ENCODE measurements around the gene MT4. TPM values are rescaled to one million over a fixed set of nuclear protein-coding genes. Genes with fewer than 3 reads are reported as not detected.

MT4 gene
- total RNA-seq, 1 experiment from 2014 or later, result not detected

DNA sequence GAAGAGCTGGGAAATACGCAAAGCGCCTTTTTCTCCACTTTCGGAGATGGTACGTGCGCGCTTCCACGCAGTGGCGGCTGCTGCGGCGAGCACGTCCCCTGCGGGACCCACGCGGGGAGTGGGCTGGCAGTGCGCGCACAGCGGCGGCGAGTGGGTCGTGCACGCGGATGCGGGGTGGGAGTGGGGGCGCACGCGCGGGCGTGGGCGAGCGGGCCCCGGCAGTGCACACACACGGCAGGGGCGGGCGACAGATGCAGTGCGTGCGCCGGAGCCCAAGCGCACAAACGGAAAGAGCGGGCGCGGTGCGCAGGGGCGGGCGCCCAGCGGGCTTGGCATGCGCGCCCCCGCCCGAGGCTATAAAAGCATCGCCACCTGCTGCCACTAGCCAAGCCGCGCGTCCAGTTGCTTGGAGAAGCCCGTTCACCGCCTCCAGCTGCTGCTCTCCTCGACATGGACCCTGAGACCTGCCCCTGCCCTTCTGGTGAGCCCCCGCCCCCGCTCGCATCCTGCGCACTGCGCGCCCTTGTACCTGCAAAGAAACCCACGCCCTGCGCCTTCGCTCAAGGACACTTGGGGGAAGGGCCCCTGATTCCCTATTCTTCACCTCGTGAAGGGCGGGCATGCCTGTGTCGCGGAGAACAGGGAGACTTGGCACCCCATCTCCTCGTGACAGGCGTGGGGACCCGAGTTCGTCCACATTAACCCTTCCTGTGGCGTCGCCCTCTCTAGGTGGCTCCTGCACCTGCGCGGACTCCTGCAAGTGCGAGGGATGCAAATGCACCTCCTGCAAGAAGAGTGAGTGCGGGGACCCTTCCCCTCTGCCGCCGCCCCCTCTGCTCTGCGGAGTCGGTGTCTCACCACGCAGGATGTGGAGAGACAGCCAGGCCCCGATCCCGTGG is 24.5 kb downstream of the MT4 start, which contains the start of gene MT3:
MT3 (plus strand) TSS at position 388 of the 899 bp plus-strand sequence; CDS start at position 451, 63 bp downstream.
- POLR2A ChIA-PET, result no interaction called here

DNA sequence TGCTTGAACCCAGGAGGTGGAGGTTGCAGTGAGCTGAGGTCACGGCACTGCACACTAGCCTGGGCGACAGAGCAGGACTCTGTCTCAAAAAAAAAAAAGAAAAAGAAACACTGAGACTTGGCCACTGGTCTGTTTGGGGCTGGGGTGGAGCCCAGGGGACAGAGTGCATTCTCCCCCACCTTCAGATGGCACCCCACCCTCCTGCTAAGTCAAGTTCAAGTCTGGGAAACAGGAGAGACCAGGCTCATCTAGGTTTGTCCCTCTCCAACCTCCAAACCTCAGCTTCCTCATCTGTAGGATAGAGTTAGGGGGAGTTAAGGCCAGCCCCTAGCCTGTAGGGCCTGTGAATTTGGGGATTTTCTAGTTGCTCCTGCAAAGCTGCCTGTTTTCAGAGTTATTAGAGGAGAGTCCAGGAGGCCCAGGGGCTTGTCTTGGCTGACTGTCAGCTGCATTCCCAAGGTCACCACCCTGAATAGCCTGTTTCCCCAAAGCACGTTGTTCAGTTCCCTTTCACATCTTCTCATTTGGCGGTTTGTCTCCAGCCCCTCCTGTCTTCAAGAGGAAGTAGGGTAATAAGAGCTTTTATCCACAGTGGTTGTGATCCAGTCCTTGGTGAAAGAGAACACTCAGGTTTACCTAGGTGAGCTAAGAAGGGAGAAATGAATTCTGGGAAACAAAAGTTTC is 26.6 kb downstream of the MT4 start:
- ChIA-PET POLR2A (no interaction called here), CTCF (interaction anchor here (0.7 to 1.8 kb wide), 3 partner anchors 9 to 111 kb away, joined by 3 to 4 read pairs (median 3); no protein-coding TSS in a partner anchor)
- BruUV-seq (replicated peaks), result no TSS peak
- H3K4me1 ChIP-seq, result no peaks in the 10 kb centered on the region
- H3K27ac Mint-ChIP-seq (ENCODE audit: unreplicated experiment), result no peak overlapping the region
- H3K9me3 Mint-ChIP-seq (ENCODE audit: unreplicated experiment), result no peaks in the 10 kb centered on the region
- no peak for DNase-seq
- TF ChIP-seq, protein P1, sequence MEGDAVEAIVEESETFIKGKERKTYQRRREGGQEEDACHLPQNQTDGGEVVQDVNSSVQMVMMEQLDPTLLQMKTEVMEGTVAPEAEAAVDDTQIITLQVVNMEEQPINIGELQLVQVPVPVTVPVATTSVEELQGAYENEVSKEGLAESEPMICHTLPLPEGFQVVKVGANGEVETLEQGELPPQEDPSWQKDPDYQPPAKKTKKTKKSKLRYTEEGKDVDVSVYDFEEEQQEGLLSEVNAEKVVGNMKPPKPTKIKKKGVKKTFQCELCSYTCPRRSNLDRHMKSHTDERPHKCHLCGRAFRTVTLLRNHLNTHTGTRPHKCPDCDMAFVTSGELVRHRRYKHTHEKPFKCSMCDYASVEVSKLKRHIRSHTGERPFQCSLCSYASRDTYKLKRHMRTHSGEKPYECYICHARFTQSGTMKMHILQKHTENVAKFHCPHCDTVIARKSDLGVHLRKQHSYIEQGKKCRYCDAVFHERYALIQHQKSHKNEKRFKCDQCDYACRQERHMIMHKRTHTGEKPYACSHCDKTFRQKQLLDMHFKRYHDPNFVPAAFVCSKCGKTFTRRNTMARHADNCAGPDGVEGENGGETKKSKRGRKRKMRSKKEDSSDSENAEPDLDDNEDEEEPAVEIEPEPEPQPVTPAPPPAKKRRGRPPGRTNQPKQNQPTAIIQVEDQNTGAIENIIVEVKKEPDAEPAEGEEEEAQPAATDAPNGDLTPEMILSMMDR (IDR thresholded peaks at IDR 0.05; ENCODE audit: insufficient read depth in 1 of 2, low read depth in 1 of 2, low read length in 1 of 2, severe bottlenecking in 1 of 2, unreplicated experiment in 1 of 2), result no peak
- no peaks in the 10 kb centered on the region for H3K4me1 Mint-ChIP-seq (ENCODE audit: low read depth, unreplicated experiment)
- H3K36me3 Mint-ChIP-seq (ENCODE audit: insufficient read depth, unreplicated experiment), result no peaks in the 10 kb centered on the region
- no peak overlapping the region for H3K4me3 Mint-ChIP-seq (ENCODE audit: unreplicated experiment)
- intact Hi-C loops (cut with micrococcal nuclease; ENCODE audit: unreplicated experiment), result no loop called here
- H3K36me3 ChIP-seq (ENCODE audit: control insufficient read depth, insufficient read depth, low read length), result no peaks in the 10 kb centered on the region
- H3K27me3 Mint-ChIP-seq (ENCODE audit: insufficient read depth, unreplicated experiment), result peaks cover 18% of the 10 kb centered on the region
- H3K4me3 ChIP-seq (ENCODE audit: low read depth, low read length), result no peak overlapping the region
- H3K27me3 ChIP-seq (replicated peaks; ENCODE audit: control insufficient read depth, insufficient read depth, low read length), result no peaks in the 10 kb centered on the region
- H3K9me3 ChIP-seq, result peaks cover 5% of the 10 kb centered on the region; the same call in 1 of the 2 replicates

More for the DNA sequence above, 24.5 kb downstream of the MT4 start, which contains the start of gene MT3:
- Histone ChIP-seq H3K9me3 (peaks cover 3% of the 10 kb centered on the region; the same call in 1 of the 2 replicates), H3K4me1 (no peaks in the 10 kb centered on the region), H3K4me3 (ENCODE audit: low read depth, low read length) (no peak within 1 kb of the TSS), H3K36me3 (ENCODE audit: control insufficient read depth, insufficient read depth, low read length) (no peaks in the 10 kb centered on the region), H3K27me3 (replicated peaks; ENCODE audit: control insufficient read depth, insufficient read depth, low read length) (no peaks in the 10 kb centered on the region)
- Mint-ChIP-seq H3K27ac (ENCODE audit: unreplicated experiment) (no peak within 1 kb of the TSS), H3K4me3 (ENCODE audit: unreplicated experiment) (peak within 1 kb of the TSS; percentile 48), H3K4me1 (ENCODE audit: low read depth, unreplicated experiment) (no peaks in the 10 kb centered on the region), H3K9me3 (ENCODE audit: unreplicated experiment) (no peaks in the 10 kb centered on the region), H3K27me3 (ENCODE audit: insufficient read depth, unreplicated experiment) (peaks cover 18% of the 10 kb centered on the region), H3K36me3 (ENCODE audit: insufficient read depth, unreplicated experiment) (no peaks in the 10 kb centered on the region)
- BruUV-seq (replicated peaks), result no TSS peak
- intact Hi-C loops (cut with micrococcal nuclease; ENCODE audit: unreplicated experiment), result no loop called here
- CTCF ChIA-PET, result no interaction called here
- DNase-seq, result no peak
- TF ChIP-seq, protein P1 (IDR thresholded peaks at IDR 0.05; ENCODE audit: insufficient read depth in 1 of 2, low read depth in 1 of 2, low read length in 1 of 2, severe bottlenecking in 1 of 2, unreplicated experiment in 1 of 2), result no peak

DNA sequence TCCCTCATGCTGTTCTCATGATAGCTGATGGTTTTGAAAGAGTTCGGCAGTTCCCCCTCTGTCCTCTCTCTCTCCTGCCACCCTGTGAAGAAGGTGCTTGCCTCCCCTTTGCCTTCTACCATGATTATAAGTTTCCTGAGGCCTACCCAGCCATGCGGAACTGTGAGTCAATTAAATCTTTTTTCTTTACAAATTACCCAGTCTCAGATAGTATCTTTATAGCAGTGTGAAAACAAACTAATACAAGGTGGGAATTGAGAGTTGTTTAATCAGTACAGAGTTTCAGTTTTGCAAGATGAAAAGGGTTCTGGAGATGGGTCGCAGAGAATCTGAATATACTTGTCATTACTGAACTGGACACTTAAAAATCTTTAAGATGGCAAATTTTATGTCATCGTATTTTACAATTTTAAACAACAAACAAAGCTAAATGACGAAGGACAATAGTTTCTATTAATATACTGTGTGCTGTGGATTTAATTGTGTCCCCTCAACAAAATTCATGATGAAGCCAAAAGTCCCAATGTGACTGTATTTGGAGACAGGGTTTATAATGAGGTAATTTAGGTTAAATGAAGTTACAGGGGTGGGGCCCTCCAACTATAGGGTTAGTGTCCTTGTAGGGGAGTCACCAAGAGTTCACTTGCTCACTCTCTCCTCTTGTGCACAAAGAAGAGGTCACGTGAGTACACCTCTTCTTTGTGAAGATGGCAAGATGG is 28.9 kb downstream of the MT4 start:
- CTCF ChIA-PET, result no interaction called here
- Histone ChIP-seq H3K4me3 (ENCODE audit: low read depth, low read length) (no peak overlapping the region), H3K27me3 (replicated peaks; ENCODE audit: control insufficient read depth, insufficient read depth, low read length) (no peaks in the 10 kb centered on the region), H3K4me1 (no peaks in the 10 kb centered on the region), H3K36me3 (ENCODE audit: control insufficient read depth, insufficient read depth, low read length) (no peaks in the 10 kb centered on the region), H3K9me3 (peaks cover 5% of the 10 kb centered on the region; the same call in 1 of the 2 replicates)
- Mint-ChIP-seq H3K4me3 (ENCODE audit: unreplicated experiment) (no peak overlapping the region), H3K4me1 (ENCODE audit: low read depth, unreplicated experiment) (no peaks in the 10 kb centered on the region), H3K9me3 (ENCODE audit: unreplicated experiment) (no peaks in the 10 kb centered on the region), H3K36me3 (ENCODE audit: insufficient read depth, unreplicated experiment) (no peaks in the 10 kb centered on the region), H3K27ac (ENCODE audit: unreplicated experiment) (no peak overlapping the region), H3K27me3 (ENCODE audit: insufficient read depth, unreplicated experiment) (peaks cover 13% of the 10 kb centered on the region)
- no TSS peak for BruUV-seq (replicated peaks)
- no peak for DNase-seq
- TF ChIP-seq, protein P1 (IDR thresholded peaks at IDR 0.05; ENCODE audit: insufficient read depth in 1 of 2, low read depth in 1 of 2, low read length in 1 of 2, severe bottlenecking in 1 of 2, unreplicated experiment in 1 of 2), result no peak
- intact Hi-C loops (cut with micrococcal nuclease; ENCODE audit: unreplicated experiment), result no loop called here
- POLR2A ChIA-PET, result no interaction called here

Data from Caco-2 (cell line).